Stimulated activated CD4-positive, alpha-beta T cell treated with anti-CD3 and anti-CD28 coated beads, Interleukin-15, amount 100 ng/mL, for 24 hours (primary cell): Measurements from ENCODE around the gene CTIF.
"Not testable (repeated sequence)": the region's sequence is repeated elsewhere in the genome, so short reads cannot be mapped to it uniquely, and the experiment has no call there.

Experiments used
- DNase-seq: peaks from one replicate; pipeline ENCODE4 v3.0.0-alpha.2; 2020

Gene CTIF

DNA sequence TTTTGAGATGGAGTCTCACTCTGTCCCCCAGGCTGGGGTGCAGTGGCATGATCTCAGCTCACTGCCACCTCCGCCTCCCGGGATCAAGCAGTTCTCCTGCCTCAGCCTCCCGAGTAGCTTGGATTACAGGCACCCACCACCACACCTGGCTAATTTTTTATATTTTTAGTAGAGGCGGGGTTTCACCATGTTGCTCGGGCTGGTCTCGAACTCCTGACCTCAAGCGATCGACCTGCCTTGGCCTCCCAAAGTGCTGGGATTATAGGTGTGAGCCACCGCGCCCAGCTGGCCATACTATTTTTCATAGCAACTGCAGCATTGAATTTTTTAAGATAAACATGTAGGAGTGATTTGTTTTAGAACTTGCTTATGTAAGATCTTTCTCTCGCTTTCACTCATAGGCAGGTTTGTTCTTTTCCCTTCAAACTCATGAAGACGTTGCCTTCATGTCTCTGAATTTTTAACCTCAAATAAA is 273.2 kb downstream of the CTIF start:
- not testable (repeated sequence) for DNase-seq

DNA sequence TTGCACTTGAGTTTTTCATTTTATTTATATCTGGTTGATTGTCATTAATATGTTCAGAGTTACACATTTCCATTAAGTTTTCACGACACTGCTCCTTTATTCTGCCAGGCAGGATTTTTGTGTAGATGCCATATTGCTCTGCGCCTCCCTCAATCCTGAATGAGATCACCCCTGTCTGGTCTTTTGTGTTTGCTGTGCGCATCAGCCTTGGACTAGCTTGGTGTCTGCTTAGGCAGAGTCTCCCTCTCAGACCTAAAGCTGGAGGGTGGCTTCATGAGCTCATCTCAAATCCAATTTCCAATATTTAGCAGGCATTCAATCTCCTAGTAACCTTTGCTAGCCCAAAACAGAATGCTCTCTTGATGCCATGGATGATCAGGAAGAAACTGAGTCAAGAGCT is 274.5 kb downstream of the CTIF start:
- DNase-seq, result no peak

DNA sequence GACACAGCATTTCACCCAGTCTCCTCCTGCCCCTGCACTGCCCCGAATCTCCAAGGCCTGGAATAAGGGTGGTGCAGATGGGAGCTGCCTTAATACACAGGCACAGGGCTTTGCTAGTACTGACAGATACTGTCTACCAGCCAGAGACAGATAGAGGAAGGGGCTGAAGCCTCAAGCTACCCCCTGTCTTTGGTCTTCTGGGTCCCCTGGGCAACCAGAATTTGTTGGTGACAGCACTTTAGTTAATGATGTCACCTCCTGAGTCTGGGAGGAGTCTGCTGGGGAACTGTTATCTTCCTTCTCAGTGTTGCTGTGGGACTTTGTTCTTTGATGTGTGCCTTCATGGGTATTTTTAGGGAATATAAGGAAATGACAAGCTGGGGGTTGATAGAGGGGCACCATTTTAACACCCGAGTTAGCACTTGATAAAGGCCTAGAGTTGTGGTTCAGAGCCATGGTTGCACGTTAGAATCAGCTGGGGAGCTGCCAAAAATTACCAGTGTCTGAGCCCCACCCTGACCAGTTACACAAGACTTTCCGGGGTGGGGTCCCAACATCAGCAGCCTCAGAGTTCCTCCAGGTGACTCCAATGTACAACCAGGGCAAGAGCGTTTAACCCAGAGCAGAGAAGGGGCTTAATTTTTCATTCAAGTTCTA is 275.1 kb downstream of the CTIF start:
- no peak for DNase-seq

DNA sequence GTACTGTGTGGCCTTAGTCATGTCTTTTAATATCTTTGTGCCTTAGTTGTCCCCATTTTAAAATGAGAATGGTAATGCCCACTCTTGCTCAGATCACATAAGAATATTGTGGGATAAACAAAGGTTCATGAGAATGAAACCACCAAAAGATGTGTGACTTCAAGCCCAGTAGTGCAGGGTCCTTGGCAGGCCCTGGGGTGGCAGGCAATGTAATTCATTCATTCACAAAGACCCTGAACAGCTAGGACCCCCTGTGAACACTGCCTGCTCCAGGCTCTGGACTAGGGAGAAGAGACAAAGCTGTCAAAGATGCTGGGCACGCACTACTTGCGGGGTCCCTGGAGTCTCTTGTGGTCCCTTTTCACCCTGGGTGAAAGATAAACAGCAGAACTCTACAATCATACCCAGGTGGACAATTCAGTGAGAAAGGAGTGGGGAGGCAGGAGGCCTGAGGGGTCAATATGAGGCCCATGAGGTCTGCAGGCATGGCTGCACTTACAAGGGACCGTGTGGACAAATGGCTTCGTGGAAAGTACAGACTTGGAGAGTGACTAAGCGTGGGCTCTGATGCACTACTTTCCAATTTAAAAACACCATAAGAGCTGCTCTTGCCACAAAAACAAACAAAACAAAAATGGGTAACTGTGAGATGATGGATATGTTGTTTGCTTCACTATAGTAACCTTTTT is 275.8 kb downstream of the CTIF start:
- no peak for DNase-seq

DNA sequence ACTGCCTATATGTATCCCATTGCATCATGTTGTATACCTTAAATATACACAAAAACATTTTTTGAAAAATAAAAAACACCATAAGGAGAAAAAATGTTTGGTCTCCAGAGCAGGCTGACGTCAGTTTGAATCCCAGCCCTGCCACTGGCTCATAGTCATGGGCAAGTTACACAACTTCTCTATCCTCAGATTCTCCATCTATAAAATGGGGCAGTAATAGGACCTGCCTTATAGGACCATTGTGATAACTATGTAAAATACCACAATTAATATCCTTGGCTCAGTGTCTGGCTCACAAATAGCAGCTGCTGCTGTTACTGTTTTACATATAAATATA is 276.3 kb downstream of the CTIF start:
- DNase-seq, result no peak

DNA sequence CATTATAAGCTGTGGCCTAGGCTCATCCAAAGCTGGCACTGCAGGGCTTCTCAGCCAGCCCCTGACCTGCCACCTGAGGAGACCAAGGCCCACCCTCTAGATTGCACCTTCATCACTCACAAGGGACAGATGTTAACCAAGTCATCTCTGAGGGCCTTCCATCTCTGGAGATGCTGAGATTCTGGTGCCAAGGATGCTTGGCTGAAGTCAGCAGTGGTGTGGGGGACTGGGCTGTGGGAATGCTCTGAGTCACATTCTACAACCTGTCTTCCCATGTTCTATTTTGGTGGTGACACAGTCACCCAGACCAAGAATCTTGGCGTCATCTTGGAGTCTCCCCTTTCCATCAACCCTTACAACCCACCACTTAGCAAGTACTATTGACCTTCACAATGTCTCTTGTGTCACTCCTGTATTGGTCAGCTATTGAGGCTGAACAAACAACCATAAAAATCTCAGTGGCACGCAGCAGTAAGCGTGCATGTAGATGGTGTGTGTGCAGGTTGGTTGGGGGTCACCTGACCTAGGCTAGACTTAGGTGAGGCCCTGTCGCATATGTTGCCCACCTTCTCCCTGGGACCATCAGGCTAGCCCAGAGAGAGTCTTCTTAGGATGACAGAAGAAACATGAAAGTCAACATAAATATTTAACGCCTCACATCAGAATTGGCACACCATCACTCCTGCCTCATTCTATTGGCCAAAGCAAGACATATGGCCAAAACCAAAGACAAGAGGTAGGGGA is 276.9 kb downstream of the CTIF start:
- no peak for DNase-seq

DNA sequence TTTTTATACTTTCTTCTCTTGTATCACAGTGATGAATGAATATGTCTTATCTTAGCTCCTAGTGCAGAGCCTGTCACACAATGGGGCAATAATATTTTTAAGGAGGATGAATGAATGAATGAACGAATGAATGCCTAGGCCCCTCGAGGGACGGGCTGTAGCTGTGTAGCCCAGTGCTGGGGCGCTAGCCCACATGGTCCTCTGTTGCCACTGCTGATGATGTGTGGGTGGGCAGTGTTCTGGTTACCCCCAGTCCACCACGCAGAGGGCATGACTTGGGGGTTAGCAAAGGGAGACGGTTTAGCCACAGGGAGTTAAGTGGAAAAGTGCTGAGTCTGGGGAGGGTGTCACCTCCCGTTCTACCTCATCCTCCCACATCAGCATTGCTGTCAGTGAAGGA is 277.7 kb downstream of the CTIF start:
- no peak for DNase-seq

DNA sequence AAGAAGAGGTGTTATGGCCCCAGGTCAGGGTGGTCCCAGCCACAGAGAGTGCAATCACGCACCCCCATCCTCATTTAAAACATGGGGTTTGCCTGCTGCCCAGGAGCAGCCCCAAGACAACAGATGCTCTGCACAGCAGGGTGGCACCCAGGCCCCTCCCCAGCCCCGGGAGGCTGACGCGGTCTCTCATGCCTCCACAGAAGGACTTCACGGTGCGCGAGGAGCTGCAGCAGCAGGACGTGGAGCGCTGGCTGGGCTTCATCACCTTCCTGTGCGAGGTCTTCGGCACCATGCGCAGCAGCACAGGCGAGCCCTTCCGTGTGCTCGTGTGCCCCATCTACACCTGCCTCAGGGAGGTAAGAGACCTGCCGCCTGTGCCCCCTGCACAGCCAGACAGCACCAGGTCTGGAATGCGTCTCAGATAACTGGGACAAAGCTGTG is 278.2 kb downstream of the CTIF start:
- DNase-seq, result no peak

DNA sequence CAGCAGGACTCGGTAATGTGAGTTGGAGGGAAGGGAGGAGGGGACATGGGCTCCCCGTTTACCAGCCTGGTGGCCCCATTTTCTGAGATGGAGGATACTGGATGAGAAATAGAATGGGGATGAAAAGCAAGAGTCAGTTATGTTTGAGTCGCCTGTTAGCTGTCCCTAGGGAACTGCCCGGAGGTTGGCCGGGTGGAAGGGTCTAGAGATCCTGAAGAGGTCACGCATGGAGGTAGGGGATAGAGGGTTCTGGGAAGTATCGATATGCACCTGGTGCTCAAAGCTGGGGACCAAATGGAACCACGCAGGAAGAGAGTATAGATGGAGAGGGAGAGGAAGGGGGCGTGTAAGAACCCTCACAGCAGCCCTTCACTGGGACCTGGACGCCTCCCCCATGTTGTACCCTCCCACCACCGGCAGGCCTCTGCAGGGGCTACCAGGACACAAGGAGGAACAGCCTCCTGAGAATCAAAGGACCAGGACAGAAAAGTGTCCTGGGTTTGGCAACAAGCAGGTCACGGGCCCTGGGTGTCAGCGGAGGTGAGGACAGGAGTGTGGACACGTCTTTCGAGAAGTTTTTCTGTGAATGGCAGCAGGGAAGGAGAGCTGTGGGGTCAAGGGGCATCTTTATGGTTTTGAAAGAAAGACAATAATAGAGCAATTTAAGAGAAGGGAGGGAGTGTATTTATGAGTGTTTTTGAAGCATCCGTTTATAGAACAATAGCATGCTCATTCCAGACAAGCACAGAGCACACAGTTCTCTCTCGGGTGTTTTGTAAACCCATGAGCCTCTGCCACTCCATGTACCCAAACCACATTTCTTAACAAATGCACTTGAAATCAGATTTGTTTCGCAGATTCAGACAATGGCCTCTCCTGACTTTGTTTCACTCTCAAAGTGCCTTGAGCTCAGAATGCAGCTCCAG is 279.8 kb downstream of the CTIF start:
- DNase-seq, result no peak

DNA sequence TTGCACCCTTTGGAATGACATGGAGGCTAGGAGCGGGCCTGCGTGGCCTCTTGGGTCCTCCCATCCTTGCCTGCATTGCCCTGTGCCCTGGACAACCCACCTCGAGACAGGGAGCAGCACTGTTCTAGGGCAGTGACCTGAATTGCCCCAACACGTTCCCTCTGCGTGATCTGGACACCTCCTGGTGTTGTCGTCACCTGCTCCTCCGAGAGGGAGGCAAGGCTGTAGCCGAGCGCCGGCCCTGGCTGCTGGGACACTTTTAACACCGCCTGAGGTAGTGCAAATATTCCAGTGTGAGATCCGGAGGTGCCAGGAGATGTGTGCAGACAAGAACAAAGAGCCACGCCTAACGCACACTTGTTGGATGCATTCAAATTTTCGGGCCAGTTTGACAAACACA is 280.4 kb downstream of the CTIF start:
- no peak for DNase-seq

DNA sequence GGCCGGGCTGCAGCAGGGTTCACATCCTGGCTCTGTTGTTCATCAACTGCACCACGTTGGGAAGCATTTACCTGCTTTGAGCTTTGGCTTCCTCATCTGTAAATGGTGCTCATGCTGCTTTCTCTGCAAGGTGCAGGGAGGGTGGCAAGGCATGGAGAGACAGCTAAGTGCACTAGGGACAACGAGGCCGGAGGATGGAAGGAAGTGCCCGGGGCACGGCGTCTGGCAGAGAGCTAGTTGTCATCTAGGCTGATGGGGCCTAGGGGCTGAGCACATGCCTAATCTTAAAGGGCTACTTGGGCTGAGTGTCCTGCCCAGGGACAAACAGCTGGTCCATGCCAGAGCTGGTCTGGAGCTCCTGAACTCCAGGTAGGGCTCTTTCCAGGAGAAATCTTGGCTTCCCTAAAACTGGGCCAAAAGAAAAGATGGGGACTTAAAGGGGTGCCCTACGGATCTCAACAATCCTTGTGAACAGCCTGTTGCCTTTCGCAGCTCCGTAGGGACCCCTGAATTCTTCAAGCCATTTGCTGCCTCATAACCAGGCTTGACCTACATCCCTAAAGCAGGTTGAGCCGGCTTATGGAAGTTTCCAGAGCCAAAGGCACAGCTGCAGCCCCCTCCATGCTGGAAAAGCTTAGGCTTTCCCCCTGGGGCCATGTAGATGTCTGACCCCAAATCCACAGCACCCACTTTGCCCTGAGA is 281.1 kb downstream of the CTIF start:
- no peak for DNase-seq

DNA sequence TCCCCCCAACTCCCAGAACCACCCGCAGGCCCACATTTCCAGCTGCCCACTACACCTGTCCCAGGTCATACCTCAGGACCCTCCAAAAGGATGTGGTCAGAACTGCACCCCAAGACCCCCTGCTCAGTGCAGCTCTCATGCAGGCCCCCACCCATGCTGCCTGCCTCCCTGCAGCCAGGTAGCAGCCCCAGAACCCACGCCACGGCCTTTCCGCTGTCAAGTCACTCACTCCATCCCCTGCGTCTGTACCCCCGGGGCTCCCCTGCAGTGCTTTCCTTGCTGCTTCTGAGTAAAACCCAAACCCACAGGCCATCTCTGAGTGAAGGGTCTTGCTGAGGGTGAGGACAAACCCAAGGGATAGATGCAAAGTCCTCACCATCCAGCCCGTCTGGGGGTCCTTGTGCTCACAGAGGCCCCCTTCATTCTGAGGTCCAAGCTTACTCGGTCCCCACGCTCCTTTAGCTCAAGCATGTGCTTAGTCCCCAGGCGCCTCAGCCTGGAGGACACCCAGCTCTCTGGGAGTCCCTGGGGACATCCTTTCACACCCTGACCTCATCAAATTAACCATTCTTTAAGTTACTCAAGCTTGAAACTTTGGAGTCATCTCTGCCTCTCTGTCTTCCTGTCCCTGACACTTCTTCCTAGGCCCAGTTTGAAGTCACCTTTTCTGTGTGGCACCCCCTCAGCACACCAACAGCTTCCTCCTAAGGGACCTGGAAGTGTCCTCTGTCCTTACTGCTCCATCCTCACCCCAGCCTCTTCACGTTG is 281.8 kb downstream of the CTIF start:
- no peak for DNase-seq

DNA sequence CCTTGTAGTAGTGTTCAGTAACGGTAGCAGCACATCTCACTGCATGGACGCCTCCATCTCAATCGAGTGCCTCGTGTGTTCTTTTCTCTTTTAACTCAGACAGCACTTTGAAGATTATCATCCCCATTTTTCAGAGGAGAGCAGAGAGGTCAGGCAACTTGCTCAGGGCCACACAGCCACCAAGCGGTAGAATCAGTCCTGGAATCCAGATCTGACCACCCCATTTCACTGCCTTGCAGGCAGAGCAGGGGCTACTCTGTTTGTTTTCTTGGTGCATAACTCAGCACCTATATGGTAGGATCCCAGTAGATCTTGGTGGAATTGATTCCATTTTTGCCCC is 282.4 kb downstream of the CTIF start:
- no peak for DNase-seq

DNA sequence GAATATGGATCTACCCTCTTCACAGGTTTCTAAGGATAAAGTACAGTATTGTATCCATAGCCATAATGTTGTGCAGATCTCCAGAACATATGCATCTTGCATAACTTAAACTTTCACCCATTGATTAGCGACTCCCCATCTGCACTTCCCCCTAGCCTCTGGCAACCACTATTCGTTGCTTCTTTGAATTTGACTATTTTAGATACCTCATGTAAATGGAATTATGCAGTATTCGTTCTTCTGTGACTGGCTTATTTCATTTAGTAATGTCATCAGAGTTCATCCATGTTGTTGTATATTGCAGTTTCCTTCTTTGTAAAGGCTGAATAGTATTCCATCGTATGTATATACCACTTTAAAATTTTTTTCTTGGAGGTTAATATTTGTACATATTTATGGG is 283.0 kb downstream of the CTIF start:
- no peak for DNase-seq

DNA sequence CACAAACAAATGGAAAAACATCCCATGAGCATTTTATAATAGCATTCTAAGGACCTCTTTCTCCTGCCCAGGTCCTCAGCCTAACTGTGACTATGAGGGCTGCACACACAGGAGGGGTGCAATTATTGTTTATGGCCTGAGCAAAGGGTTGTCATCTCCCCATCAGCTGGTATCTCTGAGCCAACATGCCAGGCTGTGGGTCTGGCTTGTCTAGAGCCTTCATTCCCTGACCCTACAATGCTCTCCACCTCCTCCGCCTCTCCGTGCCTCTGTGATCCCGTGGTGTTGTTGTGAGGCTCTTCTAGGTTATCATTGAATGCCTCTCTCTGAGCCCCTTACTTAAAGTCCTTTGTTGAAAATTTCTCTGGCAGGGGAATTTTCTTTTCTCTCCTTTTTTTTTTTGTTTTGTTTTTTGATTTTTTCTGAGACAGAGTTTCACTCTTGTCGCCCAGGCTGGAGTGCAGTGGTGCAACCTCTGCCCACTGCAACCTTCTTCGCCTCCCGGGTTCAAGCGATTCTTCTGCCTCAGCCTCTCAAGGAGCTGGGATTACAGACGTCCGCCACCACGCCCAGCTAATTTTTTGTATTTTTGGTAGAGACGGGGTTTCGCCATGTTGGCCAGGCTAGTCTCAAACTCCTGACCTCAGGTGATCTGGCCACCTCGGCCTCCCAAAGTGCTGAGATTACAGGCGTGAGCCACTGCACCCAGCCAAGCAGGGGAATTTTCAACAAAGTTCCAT is 285.6 kb downstream of the CTIF start:
- no peak for DNase-seq

DNA sequence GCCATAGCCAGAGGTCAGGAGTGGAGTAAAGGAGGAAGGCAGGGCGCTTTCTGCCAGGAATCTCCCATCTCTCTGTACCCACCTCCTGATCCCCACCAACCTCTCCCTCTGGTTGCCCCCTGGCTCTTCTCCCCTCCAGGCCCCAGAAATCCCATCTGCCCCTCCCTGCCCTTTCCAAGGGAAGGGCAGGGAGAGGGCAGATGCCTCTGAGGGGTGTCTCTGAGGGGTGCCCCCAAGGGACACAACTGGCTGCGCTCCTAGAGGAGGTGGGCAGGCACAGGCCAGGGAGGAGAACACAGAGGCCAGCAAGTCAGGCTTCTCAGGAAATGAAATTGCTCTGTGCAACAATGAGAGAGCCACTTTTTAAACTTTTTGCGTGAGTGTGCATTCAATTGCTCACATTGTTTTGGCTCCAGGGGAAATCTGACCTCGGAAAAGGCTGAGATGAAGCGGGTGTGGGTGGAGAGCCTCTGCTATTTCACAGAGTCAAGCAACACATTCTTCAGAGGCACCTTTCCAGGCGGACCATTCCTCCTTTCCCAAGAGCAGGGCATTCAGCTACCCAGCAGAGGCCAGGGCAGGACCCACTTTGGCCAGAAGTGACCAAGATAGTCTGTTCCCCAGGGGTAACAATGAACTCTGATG is 286.4 kb downstream of the CTIF start:
- no peak for DNase-seq

DNA sequence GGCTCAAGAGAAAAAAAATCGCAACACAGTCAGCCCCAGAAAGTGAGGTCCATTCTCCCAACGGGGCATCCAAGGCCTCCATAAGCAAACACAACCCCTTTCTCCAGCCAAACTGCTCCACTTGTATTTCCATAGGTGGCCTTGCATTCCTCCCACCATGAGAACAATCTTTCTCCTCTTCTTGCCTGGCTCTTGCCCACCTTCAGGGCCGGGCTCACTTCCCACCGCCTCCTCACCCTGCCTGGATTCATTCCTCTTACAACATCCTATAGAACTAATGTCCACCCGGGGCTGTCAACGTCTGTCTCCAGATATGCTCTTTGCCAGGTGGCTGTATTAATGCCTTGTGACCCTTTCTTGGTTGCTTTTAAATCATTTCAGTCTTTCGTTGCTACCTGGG is 287.4 kb downstream of the CTIF start:
- DNase-seq, result no peak

DNA sequence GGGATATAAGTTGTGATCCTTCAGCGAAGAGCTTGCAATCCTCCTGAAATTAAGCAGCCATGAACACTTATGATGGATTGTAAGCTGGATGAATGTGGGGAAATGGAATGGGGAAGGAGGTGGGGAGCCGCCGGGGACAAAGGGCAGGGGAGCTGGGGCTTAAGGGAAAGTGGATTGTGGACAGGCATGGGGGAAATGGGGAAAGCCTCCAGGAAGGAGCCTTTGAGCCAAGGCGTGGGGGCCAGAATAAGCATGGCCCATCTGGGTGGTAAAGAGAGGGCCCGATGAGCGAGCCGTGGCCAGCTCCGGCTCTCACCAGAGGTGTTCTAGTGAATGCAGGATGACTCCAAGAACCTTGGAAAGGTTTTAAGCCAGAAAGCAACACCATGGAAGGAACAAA is 288.0 kb downstream of the CTIF start:
- DNase-seq, result no peak

DNA sequence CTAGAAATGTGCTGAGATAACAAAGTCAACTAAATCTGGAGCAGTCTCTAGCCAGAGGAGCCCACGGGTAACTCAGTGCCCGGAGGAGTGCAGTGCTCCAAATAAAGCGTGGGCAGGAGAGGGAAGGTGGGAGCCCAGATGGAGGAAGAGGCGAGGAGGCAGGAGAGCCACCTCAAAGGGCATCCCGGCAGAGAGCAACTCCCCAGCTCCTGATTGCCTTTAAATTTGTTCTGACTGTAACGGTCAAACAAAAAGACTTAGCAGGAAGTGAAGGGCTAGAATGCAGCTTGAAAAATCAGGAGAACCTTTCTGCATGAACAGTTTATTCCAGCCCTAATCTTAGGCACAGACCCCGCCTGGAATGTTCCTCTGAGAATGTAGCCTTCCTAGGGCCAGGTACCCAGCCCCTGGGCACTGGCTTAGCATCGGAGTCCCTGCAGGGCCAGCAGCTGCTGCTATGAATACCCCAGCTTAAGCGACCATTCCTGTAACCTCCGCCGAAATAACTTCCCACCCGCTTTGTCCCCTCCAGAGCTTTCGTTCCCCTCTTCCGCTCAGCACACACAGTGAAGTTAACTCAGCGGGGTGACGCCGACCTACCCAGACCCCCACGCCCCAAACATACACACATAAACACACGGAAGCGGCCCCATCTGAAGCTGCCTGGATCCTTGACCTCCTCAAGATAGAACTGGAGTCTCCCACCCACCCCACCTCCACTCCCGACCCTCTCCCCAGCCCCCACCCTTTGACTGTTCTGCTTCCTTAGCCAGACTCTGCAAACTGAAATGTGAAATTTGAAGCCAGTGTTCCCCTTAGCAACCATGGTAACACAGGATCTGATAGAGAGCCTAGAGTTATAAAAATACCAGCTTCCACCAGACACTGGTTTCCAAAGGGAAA is 288.7 kb downstream of the CTIF start:
- DNase-seq, result no peak

DNA sequence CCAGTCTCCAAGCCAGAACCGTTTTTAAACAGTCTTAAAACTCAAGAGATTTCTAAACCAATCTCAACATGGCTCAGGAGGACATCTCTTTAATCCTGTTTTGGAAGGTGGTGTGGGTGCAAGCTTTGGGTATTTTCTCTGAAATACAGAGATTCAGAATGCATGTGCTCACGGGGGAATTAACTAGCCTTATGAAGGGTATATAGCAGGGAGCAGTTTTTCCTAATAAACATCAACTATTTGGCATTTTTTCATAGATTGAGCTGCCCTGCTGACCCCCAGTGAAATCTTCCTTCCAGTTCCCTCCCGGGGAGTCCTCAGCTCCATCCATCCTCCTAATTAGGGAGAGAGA is 289.3 kb downstream of the CTIF start:
- DNase-seq, result no peak
